GM19468 (cell line): ENCODE data around the gene STRA6.

Experiments used
- ATAC-seq: cut with Tn5 transposase; IDR thresholded peaks from one replicate; pipeline ENCODE4 v1.9.1; 2021; ENCODE audit warnings: mild to moderate bottlenecking, moderate library complexity, moderate number of reproducible peaks; ENCODE audit not compliant: unreplicated experiment; ENCODE audit errors: extremely low read depth

STRA6 gene

DNA sequence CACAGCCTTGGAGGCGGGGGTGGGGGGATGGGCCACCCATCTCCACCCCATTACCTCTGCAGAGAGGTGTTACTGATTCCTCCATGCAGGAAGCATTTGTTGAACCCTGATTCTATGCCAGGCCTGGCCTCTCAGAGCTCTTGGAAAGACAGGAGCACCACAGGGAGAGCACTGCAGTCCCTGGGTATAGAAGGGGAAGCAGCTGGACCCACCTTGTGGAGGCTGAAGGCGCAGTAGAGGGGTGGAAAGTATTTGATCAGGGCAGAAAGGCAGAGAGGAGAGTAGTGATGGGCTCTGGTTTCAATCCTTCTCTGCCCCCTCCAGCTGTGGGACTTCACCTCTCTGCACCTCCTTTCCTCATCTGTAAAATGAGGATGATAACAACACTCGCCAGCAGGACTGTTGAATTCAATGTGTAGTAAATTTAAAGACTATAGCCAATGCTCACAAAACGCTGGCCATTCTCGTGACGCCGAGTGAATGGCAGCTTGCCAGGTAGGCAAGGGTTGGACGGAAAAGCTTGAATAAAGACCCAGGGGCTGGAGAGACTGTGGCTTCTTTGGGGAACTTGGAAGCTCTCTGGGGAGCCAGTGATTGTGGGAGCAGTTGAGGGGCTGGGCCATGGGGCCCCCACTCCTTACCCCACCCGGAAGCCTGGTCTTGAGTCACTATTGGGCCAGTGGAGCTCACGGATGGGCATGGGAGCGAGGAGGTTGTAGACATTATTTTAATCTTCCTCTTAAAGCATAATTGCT lies 25.6 kb upstream of the STRA6 start:
- ATAC-seq, result no peak

DNA sequence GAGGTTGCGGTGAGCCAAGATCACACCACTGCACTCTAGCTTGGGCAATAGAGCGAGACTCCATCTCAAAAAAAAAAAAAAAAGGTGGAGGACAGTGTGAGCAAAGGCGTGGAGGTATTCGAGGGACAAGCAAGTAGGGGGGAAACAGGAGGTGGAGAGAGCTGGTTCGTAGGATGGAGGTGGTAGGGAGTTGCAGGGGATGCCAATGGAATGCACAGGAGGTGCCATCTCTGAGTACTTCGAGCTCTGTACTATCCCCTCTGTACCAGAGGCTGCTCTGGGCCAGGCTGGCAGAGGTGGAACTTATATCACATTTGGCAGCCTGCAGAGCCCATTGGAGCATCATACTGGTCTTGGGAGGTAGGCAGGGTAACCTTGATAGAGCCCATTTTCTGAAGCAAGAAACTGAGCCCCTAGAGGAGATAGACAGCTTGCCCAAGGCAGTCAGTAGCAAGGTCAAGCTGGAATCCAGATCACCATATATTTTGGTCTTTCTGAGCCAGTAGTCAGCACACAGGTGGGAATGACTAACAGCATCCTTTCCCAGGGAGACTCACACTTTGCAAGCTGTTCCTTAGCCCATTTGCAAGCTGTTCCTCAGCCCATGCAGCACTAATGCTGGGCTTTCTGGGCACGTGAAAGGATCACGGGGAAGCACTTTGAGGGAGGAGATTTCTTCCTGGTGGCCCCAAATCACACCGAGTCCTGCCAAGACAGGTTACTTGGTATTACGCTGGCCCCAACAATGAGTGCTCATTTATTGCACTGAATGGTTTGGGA lies 24.4 kb upstream of the STRA6 start:
- ATAC-seq, result no peak

DNA sequence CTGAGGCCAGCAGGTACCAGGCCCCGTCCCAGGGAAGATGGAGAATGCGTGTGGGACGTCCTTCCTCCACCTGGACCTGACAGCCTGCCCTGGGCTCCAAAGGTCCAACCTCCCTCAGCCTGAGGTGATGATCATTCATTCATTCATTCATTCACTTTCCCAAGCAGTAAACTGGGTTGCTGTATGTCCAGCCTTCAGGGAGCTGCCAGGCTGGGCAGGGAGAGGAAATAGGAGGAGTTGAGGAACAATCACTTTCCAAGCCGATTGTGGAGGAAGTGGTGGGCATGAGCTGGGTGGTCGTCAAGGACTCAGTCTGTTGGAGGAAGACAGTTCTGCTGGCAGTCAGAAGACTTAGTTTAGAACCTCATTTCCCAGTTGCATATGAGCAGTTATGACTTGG lies 23.3 kb upstream of the STRA6 start:
- no peak for ATAC-seq

DNA sequence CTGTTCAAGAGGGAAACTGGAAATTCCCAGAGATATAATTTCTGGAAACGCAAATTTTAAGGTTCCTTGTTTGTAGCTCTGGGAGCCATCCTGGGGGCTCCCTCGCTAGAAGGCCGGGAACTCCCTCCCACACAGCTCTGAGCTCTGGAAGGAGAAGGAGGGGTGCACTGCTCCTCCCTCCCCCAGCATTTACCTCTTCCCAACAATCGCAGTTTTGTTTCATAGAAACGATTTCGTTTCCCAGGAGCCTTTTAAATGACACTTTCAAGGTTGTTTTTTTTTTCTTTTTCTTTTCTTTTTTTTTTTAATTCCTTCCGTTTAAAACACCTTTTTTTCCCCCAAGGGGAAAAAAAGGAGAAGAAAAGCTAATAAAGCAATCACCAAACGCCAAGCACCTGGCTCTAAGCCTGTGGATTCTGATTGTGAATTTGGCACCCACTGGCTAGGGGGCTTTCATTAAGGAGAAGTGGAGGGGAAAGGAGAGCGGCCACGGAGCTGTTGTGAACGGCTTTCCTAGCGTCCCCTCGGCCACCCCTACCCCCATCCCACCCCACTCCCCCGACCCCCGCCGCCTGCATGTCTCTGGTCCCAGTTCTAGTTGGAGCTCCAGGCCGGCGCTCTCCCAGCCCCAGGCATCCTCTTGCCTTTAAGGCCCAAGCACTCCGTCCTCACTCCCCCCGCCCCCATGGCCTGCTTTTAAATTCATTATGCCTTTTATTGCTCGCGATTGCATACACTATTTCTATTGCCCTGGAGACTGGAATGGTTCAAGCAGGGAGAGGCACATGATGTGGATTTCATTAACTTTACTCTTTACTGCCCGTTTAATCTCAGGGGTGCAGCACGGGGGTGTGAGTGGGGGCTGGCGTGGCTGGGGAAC lies 19.9 kb upstream of the STRA6 start:
- ATAC-seq, result no peak

DNA sequence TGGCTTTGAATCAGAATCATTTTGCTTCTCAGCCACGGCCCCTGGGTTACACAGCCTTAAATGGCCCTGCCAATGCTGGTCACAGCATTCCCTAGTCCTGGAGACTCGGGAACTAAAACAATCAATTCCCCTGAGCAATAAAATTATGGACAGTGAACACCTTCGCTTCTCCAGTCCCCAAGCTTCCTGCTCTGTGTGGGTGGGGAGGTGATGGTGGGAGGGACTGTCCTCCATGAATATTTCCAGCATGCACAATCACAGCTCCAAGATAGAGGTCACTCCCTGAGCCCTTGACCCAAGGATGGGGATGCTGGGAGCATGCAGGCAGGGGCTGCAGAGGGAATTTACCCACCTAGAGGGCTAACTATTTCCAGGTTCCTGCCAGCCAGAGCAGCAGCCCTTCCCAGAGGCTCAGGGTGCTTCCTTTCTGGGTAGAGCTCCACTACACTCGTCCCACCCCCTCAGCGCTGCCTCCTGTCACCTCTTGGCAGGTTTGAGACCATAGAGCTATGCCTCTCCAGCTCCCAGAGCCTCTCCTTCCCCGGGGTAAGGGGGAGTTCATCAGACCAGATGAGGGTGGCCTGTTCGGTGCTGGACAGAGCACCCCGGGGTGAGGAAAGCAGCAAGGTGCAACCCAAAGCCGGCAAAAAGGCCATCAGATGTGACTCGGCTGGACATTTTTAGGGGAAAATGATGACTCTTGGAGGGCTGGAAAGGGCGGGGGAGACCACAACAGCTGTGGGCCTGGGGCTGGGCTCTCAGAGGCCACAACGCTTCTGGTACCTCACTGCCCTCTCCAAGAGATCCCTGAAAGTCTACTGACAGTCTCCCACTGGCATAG lies 19.0 kb upstream of the STRA6 start:
- ATAC-seq, result no peak

DNA sequence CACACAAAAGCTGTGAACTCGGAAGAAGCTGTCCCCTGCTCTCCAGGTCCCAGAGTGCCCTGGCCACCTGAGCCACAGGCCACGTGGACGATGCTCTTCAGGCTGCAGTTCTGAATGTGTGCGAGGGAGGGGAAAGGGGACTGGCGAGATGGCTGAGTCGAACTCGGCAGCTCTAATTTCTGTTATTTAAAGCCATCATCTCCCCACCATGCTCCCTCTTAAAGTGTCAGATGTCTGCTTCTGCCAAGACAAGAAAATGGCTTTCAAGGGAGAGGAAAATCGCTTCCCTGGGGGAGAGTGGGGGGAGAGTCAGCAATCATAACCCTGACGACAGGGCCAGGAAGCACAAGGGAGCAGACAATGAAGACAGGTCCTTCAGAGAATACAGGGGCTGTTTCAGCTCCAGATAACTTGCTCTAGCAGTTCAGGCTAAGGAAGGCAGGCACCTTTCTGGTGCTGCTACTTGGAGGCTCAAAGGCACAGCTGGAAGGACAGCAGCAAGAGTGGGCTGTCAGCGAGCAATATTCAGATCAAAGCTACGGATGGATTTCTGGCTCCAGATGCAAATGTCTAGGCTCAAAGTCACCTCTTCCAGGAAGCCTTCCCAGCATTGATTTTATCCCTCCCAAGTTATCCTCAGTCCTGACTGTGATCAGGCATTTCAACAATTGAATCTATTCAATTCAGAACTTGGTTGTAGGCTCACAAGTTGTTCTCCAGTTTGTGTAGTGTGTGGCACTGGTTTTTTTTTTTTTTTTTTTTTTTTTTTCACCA lies 18.1 kb upstream of the STRA6 start:
- no peak for ATAC-seq

DNA sequence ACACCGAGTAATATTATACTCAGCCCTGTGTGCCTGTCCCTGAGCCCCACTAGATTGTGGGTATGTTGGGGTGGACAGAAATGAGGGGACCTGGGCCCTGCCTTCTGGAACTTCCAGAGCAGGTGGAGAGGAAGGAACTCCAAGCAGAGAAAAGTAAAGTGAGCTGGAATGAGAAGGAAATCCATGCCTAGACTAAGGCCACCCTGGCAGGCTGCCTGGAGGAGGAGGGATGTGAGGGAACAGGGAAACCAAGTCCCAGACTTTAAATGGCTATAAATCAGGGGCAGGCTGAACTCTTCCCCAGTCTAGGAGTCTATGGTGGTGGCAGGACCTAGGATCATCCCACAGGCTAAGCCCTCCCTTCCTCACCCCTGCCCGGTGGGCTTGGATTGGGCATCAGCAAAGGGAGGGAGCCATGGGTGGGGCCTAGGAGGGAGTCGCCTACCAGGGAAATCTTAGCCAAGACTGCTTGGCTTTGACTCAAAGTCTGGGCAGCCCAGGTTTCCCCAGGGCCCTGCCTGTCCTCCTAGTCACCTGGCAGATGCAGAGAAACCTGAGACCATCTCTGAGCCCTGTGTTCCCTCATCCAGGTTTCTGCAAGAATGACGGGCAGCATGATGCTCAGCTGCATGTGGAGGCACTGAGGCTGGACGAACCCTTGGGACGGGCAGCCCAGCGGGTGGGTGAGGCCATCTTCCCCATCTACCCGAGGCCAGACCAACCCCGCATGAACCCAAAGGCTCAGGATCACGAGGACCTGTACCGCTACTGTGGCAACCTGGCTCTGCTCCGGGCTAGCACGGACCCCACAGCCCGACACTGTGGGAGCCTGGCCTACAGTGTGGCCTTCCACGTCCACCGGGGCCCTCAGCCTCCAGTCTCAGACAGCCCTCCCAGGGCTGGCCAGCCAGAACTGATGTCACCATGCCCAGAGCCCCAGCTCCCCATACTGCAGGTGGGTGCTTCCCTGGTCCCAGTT lies 15.6 kb upstream of the STRA6 start:
- ATAC-seq, result no peak

DNA sequence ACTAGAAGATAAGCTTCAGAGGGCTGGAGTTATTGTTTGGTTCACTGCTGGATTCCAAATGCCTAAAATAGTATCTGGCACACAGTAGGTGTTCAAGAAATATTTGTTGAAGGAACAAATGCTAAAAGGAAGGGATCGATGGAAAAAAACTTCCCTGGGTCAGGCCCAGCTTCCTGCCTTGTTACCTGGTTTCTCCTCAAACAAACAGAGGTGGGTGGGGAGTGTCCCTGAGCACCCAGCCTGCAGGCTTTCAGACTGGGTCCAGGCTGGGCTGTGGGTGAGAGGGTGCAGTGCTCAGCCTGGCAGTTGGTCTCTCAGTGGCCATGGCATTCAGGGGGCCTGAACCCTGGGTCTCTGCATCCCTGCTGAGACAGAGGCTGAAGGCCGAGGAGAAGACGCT lies 14.4 kb upstream of the STRA6 start:
- no peak for ATAC-seq

DNA sequence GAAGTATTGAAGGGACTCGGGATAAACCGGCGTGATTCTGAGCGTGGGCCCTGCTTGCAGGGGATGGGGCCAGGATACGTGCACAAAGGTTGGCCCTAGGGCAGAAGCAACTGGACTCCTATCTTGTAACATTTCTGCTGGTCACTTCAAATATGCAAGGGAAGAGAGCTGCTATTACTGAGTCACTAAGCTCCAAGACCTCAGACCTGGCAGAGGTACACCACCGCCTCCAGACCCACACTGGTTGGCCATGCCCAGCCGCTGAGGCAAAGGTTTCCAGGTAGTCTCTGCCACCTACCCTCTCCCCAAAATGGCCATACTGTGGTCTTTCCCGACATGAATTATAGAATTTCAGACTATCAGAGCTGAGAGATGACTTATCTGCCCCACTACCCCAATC lies 13.4 kb upstream of the STRA6 start:
- ATAC-seq, result no peak

DNA sequence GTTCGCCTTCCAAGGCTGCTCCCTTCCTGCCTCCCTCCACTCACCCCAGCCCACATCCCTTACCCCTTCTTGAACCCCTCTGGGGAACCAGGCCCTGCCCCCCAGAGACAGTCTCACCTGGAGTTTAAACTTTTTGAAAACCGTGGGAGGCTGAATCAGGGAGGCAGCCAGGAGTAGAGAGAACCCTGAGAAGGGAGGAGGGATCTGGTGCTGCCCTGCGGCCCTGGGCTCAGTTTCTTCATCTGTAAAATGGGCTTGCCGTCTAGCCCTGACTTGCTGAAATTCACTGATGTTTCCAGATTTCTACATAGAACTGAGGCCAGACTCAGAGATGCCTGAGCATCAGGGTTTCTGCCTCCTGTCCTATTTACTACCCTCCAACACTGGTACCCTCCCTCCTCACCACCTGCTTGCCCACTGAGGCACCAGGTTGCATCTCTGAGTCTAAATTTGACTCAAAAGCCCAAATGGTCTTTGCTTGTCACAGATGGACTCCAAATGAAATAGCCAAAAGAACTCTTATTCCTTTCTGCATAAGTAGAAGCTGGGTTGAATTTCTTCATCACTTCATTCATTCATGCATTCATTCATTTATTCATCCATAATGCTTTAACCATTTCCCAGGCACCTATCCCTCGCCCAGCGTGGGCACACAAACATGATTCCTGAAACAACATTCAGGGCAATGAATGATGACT lies 11.9 kb upstream of the STRA6 start:
- no peak for ATAC-seq

DNA sequence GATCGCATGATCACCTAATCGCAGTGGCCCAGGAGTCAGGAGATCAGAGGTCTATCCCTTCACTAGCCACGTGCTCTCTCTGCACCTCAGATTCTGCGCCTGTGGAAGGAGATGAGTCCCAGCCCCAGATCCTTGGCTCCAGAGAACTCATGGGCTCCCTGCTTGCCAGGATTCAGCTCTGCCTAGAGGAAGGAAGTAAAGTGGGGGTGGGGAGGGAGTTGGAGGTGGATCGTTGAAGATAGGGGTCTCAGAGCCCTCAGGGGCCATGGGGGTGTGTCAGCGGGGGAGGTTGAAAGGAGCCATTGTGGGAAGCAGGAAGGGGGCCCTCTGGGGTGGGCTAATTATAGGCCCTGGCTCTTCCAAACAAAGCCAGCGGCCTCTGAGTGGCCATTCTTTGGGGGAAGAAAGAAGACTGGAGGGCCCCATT lies 11.3 kb upstream of the STRA6 start:
- no peak for ATAC-seq

DNA sequence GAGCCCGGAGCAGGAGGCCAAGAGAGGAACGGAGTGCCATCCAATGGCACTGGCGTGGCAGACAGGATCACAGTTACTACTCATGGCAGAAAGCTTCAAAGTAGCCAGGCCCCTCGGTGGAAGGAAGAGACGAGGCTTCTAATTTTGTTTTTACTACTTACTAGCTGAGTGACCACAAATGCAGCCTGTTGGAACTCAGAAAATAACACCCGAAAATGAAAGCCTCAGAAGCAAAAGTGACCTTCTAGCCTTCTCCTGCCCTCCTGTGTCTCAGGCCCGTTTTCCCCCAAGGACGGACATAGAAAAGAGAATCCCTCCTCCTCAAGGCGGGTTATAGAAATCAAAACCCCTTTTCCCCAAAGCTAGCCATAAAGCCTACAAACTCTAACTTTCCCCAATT lies 9.9 kb upstream of the STRA6 start:
- ATAC-seq, result no peak

DNA sequence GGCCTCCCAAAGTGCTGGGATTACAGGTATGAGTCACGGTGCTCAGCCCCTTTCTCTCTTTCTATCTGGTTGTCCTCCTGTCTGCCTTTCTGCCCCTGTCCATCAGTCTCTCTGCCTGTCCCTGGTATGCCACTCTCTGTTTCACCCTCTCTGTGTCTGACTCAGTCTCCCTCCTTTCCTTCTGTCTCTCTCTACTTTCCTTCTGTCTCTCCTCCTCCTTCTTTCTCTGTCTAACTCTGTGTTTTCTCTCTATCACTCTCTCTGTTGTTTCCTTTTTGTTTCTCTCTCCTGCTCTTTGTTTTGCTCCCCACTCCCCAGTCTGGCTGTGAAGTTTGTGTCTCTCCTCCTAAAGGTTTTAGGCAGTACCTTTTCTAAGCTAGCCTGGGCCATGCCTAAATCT lies 9.1 kb upstream of the STRA6 start:
- ATAC-seq, result no peak

DNA sequence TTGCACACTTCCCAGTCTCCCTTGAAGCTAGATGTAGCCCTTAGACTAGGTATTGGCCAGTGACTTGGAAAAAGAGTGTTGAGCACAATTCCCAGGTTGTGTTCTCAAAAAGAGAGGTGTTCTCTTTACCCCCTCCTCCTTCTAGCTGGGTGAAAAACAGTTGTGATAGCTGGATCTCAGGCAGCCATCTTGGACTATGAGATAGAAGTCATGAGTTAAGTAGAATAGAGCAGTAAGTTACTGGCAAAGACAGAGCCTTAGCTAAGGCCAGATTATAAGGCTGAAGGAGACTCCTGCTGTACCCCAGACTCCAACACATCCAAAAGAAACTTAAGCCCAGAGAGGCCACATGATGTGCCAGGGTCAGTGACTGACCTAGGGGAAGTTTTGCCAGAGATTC lies 8.1 kb upstream of the STRA6 start:
- no peak for ATAC-seq

DNA sequence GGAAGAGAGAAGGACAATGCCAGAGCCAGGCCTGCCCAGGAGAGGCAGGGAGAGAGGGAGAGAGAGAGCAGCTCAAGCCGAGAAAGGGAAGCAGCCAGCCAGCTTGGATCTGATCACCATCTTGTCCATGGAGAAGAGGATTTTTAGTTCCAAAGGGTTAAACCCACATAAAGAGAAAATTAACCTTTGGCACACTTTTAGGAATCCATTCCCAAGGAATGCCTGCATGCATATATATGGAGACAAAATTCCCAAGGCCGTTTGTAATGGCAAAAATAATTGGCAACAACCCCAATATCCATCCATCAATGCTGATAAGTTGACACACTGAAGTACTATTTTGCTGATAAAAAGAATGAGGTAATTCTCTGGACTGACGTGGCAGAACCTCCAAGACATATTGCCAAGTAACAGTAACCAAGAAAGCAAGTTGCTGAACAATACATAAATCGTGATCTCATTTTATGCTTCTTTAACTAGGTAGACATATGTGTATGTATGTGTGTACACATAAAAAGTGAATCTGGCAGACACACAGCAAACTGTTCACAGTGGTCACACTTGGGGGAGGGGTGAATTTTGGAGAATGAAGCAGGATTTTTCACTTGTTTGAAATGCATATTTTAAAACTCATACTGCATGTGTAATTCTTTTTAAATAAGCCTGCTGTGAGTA lies 7.5 kb upstream of the STRA6 start:
- ATAC-seq, result no peak

DNA sequence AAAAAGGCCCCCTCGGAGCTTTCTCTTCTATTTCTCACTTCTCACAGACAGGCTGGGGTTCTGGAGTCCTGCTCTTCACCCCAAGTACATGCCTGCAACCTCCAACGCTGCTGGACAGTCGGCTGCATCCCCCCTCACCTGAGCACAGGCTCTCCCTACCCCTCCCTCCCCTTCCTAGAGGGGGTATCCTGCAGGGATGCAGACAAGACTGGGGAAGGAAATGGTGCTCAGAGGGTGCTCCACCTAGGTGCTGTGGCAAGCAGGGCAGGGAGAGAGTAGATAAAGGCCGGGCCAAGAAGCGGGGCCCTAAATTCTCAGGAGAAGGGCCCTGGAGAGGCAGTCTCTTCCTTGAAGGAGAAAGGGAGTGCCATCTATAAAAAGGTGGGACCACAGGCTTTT lies 7.0 kb upstream of the STRA6 start:
- no peak for ATAC-seq
